Stimulated activated CD4-positive, alpha-beta T cell treated with anti-CD3 and anti-CD28 coated beads, TNF-alpha, amount 100 ng/mL, for 24 hours (primary cell): ENCODE measurements around the gene CASP8.
A peak's percentile ranks its signal among the peaks of the same experiment; 100 is the strongest.
"Not testable (repeated sequence)": the region's sequence is repeated elsewhere in the genome, so short reads cannot be mapped to it uniquely, and the experiment has no call there.

ENCODE experiments used
- DNase-seq, 3 experiments: peaks; one replicate each; pipeline ENCODE4 v3.0.0-alpha.2; 2020; ENCODE audit warnings: low read depth in 3 of 3

The CASP8 gene

GRCh38 chr2:201260302-201260800 is at the start of gene CASP8:
CASP8 (plus strand) TSS chr2:201260536; CDS start chr2:201266487, 5,951 bp downstream.
- peak in 2 of 3 experiments; percentile 20 to 48 for DNase-seq

- DNase-seq, result no peak
Observed at GRCh38 chr2:201215963-201216362, 44.4 kb upstream of the CASP8 start.

GRCh38 chr2:201216918-201217317 is 43.4 kb upstream of the CASP8 start:
- no peak for DNase-seq

GRCh38 chr2:201218780-201219179 is 41.6 kb upstream of the CASP8 start:
- no peak for DNase-seq

GRCh38 chr2:201219328-201220096 is 40.8 kb upstream of the CASP8 start:
- no peak for DNase-seq

GRCh38 chr2:201220102-201220570 is 40.2 kb upstream of the CASP8 start:
- no peak for DNase-seq

- DNase-seq, result no peak
Observed at GRCh38 chr2:201223089-201224073, 37.0 kb upstream of the CASP8 start.

- no peak for DNase-seq
Observed at GRCh38 chr2:201228271-201228911, 31.9 kb upstream of the CASP8 start.

GRCh38 chr2:201228912-201229290 is 31.4 kb upstream of the CASP8 start:
- DNase-seq, result no peak

GRCh38 chr2:201231781-201232466 is 28.4 kb upstream of the CASP8 start:
- DNase-seq, result peak; percentile 86 to 93 (median 87)

- DNase-seq, result no peak
Observed at GRCh38 chr2:201232467-201232815, 27.9 kb upstream of the CASP8 start.

GRCh38 chr2:201233192-201233811 is 27.0 kb upstream of the CASP8 start:
- peak; percentile 74 to 90 (median 75) for DNase-seq

- no peak for DNase-seq
Observed at GRCh38 chr2:201233812-201234662, 26.3 kb upstream of the CASP8 start.

GRCh38 chr2:201234663-201235135 is 25.6 kb upstream of the CASP8 start:
- DNase-seq, result no peak

- no peak for DNase-seq
Observed at GRCh38 chr2:201235860-201236811, 24.2 kb upstream of the CASP8 start.

GRCh38 chr2:201237486-201238123 is 22.7 kb upstream of the CASP8 start:
- no peak for DNase-seq

- DNase-seq, result not testable (repeated sequence)
Observed at GRCh38 chr2:201239167-201239935, 21.0 kb upstream of the CASP8 start.
